Testis (tissue), 2 donors: ENCODE data around the gene PRMT5.

Experiments used
- POLR2A ChIP-seq: fragments of 450-650 bp; IDR thresholded peaks from one replicate; pipeline ENCODE4 v1.6.1; 2017; ENCODE audit warnings: antibody characterized with exemption, mild to moderate bottlenecking, moderate library complexity
- TF ChIP-seq, protein P1 (sequence below), 3 experiments: fragments of 450-650 bp in 2 of 3; fragments of 200-600 bp in 1 of 3; sonication (generic) in 1 of 3; IDR thresholded peaks; one replicate each; pipeline ENCODE4 v1.5.1; 2016 to 2019; ENCODE audit warnings: antibody characterized with exemption in 3 of 3, mild to moderate bottlenecking in 2 of 3, moderate library complexity in 1 of 3

DNA sequence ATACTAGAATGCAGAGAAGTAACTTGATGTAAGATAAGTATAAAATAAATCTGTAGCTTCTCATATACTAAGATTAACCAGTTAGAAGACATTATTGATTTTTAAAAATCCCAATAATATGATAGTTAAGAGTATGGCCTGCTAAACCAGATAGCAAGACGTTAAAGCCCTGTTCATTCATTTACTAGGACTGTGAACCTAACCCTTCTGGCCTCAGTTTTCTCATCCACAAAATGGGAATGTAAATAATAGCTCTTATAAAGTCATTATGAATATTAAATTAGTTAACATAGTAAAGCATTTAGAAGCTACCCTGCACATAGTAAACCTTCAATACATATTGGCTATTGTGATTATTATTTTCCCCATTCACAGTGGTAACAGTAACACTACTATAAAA is 6.0 kb upstream of the PRMT5 start:
- TF ChIP-seq, protein P1, sequence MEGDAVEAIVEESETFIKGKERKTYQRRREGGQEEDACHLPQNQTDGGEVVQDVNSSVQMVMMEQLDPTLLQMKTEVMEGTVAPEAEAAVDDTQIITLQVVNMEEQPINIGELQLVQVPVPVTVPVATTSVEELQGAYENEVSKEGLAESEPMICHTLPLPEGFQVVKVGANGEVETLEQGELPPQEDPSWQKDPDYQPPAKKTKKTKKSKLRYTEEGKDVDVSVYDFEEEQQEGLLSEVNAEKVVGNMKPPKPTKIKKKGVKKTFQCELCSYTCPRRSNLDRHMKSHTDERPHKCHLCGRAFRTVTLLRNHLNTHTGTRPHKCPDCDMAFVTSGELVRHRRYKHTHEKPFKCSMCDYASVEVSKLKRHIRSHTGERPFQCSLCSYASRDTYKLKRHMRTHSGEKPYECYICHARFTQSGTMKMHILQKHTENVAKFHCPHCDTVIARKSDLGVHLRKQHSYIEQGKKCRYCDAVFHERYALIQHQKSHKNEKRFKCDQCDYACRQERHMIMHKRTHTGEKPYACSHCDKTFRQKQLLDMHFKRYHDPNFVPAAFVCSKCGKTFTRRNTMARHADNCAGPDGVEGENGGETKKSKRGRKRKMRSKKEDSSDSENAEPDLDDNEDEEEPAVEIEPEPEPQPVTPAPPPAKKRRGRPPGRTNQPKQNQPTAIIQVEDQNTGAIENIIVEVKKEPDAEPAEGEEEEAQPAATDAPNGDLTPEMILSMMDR (IDR thresholded peaks at IDR 0.05) = no peak
- TF ChIP-seq POLR2A = no peak
